Measurements from ENCODE around the gene CPEB1.

DNA sequence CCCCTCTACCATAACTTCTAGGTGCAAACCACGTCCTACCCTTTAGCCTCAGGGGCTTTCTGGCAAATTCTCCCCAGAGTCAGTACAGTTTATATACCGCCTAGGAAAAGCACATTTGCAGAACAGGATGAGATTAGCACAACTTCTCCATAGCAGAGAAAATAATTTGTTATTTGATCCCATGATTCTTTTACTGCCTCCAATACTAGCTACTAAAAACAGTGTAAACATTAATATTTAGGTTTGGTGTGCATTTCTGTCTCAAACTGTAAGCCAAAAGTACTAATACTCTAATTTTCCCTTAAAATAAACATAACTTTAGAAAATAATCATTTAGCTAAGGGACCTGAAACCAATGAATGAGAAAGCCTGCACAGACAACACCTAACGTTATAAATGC lies 4.5 kb downstream of the CPEB1 start:
- TF ChIP-seq POLR2AphosphoS5 (IDR thresholded peaks at IDR 0.05) (no peak), POLR2A (IDR thresholded peaks at IDR 0.05) (no peak)
- TF ChIP-seq, protein P1, sequence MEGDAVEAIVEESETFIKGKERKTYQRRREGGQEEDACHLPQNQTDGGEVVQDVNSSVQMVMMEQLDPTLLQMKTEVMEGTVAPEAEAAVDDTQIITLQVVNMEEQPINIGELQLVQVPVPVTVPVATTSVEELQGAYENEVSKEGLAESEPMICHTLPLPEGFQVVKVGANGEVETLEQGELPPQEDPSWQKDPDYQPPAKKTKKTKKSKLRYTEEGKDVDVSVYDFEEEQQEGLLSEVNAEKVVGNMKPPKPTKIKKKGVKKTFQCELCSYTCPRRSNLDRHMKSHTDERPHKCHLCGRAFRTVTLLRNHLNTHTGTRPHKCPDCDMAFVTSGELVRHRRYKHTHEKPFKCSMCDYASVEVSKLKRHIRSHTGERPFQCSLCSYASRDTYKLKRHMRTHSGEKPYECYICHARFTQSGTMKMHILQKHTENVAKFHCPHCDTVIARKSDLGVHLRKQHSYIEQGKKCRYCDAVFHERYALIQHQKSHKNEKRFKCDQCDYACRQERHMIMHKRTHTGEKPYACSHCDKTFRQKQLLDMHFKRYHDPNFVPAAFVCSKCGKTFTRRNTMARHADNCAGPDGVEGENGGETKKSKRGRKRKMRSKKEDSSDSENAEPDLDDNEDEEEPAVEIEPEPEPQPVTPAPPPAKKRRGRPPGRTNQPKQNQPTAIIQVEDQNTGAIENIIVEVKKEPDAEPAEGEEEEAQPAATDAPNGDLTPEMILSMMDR (IDR thresholded peaks at IDR 0.05 in 8 of 11, conservative IDR thresholded peaks at IDR 0.05 in 3 of 11) = no peak
